CD14-positive monocyte (primary cell): ENCODE results near the gene BAD. TPM values are rescaled to one million over a fixed set of nuclear protein-coding genes. Genes with fewer than 3 reads are reported as not detected.

ENCODE experiments used
- DNase-seq, 3 donors: peaks; one replicate each; pipeline ENCODE4 v3.0.0-alpha.2; 2011 to 2022
- H2AFZ ChIP-seq: 2 replicates; pipeline ENCODE4 v1.6.0; 2012; ENCODE audit warnings: mild to moderate bottlenecking, low read depth, low read length, inconsistent platforms; ENCODE audit not compliant: insufficient read depth, poor library complexity, severe bottlenecking
- H3K27ac ChIP-seq, 2 donors: 1 replicate in 1 of 2; 2 replicates in 1 of 2; pipeline ENCODE4 v1.5.1; 2012 to 2013; ENCODE audit warnings: low read length in 2 of 2, control low read depth in 1 of 2, inconsistent platforms in 1 of 2, low read depth in 1 of 2, mild to moderate bottlenecking in 1 of 2
- H3K27me3 ChIP-seq, 2 donors: one replicate each; pipeline versions ENCODE4 v1.6.0 to v1.6.1; 2011 to 2013; ENCODE audit warnings: low read length in 2 of 2; ENCODE audit not compliant: control insufficient read depth in 2 of 2, insufficient read depth in 2 of 2
- H3K36me3 ChIP-seq, 2 donors: replicated peaks in 1 of 2; 1 replicate in 1 of 2; 2 replicates in 1 of 2; pipeline versions ENCODE4 v1.5.1 to v1.6.1; 2012 to 2013; ENCODE audit warnings: low read length in 2 of 2, control low read depth in 1 of 2, inconsistent platforms in 1 of 2, mild to moderate bottlenecking in 1 of 2; ENCODE audit not compliant: insufficient read depth in 2 of 2, control insufficient read depth in 1 of 2
- H3K4me1 ChIP-seq, 2 donors: 1 replicate in 1 of 2; 2 replicates in 1 of 2; pipeline versions ENCODE4 v1.5.1 to v1.6.1; 2012 to 2013; ENCODE audit warnings: low read length in 2 of 2, control low read depth in 1 of 2, inconsistent platforms in 1 of 2, mild to moderate bottlenecking in 1 of 2, moderate library complexity in 1 of 2; ENCODE audit not compliant: insufficient read depth in 2 of 2, control insufficient read depth in 1 of 2
- H3K4me2 ChIP-seq: replicated peaks from 2 replicates; pipeline ENCODE3; 2012; ENCODE audit warnings: low read length, moderate library complexity, mild to moderate bottlenecking; ENCODE audit not compliant: poor library complexity, severe bottlenecking; ENCODE audit errors: extremely low read depth
- H3K4me3 ChIP-seq, 3 experiments: fragments of 200-600 bp in 1 of 3; sonication (generic) in 1 of 3; replicated peaks in 1 of 3; 1 replicate in 2 of 3; 2 replicates in 1 of 3; pipeline ENCODE4 v1.5.1; 2011 to 2013; ENCODE audit warnings: low read length in 3 of 3, mild to moderate bottlenecking in 3 of 3, control low read depth in 2 of 3, low read depth in 2 of 3, inconsistent platforms in 1 of 3, moderate library complexity in 1 of 3
- H3K79me2 ChIP-seq: 2 replicates; pipeline ENCODE4 v1.6.0; 2012; ENCODE audit warnings: mild to moderate bottlenecking, control low read depth, inconsistent platforms, low read length, moderate library complexity; ENCODE audit not compliant: insufficient read depth
- H3K9ac ChIP-seq: 2 replicates; pipeline ENCODE4 v1.6.0; 2017; ENCODE audit warnings: low read length, mild to moderate bottlenecking; ENCODE audit not compliant: insufficient read depth, poor library complexity, severe bottlenecking
- H3K9me3 ChIP-seq, 2 donors: replicated peaks in 1 of 2; 1 replicate in 1 of 2; 2 replicates in 1 of 2; pipeline versions ENCODE4 v1.5.1 to v1.6.1; 2012 to 2013; ENCODE audit warnings: low read length in 2 of 2, control low read depth in 1 of 2; ENCODE audit not compliant: control insufficient read depth in 1 of 2, insufficient read depth in 1 of 2
- H4K20me1 ChIP-seq: 2 replicates; pipeline ENCODE4 v1.6.0; 2012; ENCODE audit warnings: mild to moderate bottlenecking, low read length, control low read depth, moderate library complexity; ENCODE audit not compliant: insufficient read depth
- H3K27ac Mint-ChIP-seq, 7 donors: one replicate each; pipeline ENCODE4 v1.8.0; 2020; ENCODE audit warnings: mild to moderate bottlenecking in 7 of 7, mixed read lengths in 7 of 7, moderate library complexity in 6 of 7, inconsistent platforms in 2 of 7
- H3K27me3 Mint-ChIP-seq, 3 donors: one replicate each; pipeline ENCODE4 v1.8.0; 2021 to 2022; ENCODE audit warnings: low read depth in 3 of 3, mild to moderate bottlenecking in 3 of 3, mixed read lengths in 3 of 3, moderate library complexity in 3 of 3, inconsistent platforms in 1 of 3
- H3K36me3 Mint-ChIP-seq, 2 donors: one replicate each; pipeline ENCODE4 v1.8.0; 2020; ENCODE audit warnings: mixed read lengths in 2 of 2, inconsistent platforms in 1 of 2, mild to moderate bottlenecking in 1 of 2
- H3K4me1 Mint-ChIP-seq: one replicate; pipeline ENCODE4 v1.8.0; 2020; ENCODE audit warnings: mild to moderate bottlenecking, mixed read lengths
- H3K4me3 Mint-ChIP-seq, 2 donors: one replicate each; pipeline ENCODE4 v1.8.0; 2020; ENCODE audit warnings: mild to moderate bottlenecking in 2 of 2, mixed read lengths in 2 of 2, moderate library complexity in 1 of 2
- H3K9me3 Mint-ChIP-seq, 7 donors: one replicate each; pipeline ENCODE4 v1.8.0; 2020 to 2022; ENCODE audit warnings: mixed read lengths in 7 of 7, mild to moderate bottlenecking in 6 of 7, moderate library complexity in 6 of 7, inconsistent platforms in 2 of 7
- CTCF ChIP-seq: fragments of 200-600 bp; IDR thresholded peaks from one replicate; pipeline ENCODE4 v1.8.0; 2022; ENCODE audit warnings: antibody characterized with exemption, mild to moderate bottlenecking
- WGBS: methylation state at CpG from one replicate; pipeline ENCODE4 v1.1.5; 2013; ENCODE audit warnings: missing lambda C conversion rate; ENCODE audit not compliant: insufficient coverage; 5-methylcytosine and 5-hydroxymethylcytosine counted together
- intact Hi-C, 2 donors: fragments of 100-400 bp; cut with micrococcal nuclease; formaldehyde crosslinking; loops; one replicate each; pipeline versions ENCODE4 v1.15.0 to v1.15.1; 2023
- polyA plus RNA-seq, 3 donors: library from polyadenylated mRNA; depleted of rRNA in 1 of 3; unstranded in 2 of 3; stranded (reverse) in 1 of 3; fragments of 300-500 nt in 2 of 3; fragments of >200 nt in 1 of 3; fragmentation: Illumina TruSeq in 2 of 3; gene quantifications; 1 replicate in 2 of 3; 2 replicates in 1 of 3; pipeline ENCODE4 v1.2.3, GENCODE V29; 2012 to 2021

BAD gene
- polyA plus RNA-seq, 3 donors: 21.1 to 63.2 (median 48.7) TPM

GRCh38 chr11:64223001-64223651, 61.3 kb downstream of the BAD start:
- Histone ChIP-seq H3K4me2 (no peak overlapping the region), H3K9me3 (no peaks in the 10 kb centered on the region), H3K27ac (peak overlapping the region; percentile 14 to 45), H3K36me3 (peaks cover 56 to 58% of the 10 kb centered on the region in 2 donors), H3K27me3 (no peaks in the 10 kb centered on the region), H4K20me1 (peaks cover 66% of the 10 kb centered on the region), H3K4me3 (no peak overlapping the region), H2AFZ (no peak overlapping the region), H3K79me2 (peaks cover 40% of the 10 kb centered on the region), H3K9ac (no peak overlapping the region), H3K4me1 (peaks cover 28 to 39% of the 10 kb centered on the region in 2 donors)
- Mint-ChIP-seq H3K4me1 (peaks cover 30% of the 10 kb centered on the region), H3K4me3 (no peak overlapping the region), H3K27me3 (peaks cover 0 to 1% (median 0%) of the 10 kb centered on the region in 3 donors), H3K36me3 (peaks cover 45 to 58% of the 10 kb centered on the region in 2 donors), H3K27ac (peak overlapping the region in 3 of 7 donors; percentile 15 to 41 (median 23)), H3K9me3 (no peaks in the 10 kb centered on the region)
- WGBS: 89% methylated on average over 18 of the region's 24 CpGs
- peak in 1 of 3 donors; percentile 2 for DNase-seq
- intact Hi-C loops: no loop called here
- TF ChIP-seq CTCF: no peak

GRCh38 chr11:64222651-64223000, 61.8 kb downstream of the BAD start:
- Histone ChIP-seq H3K4me2 (no peak overlapping the region), H3K27ac (peak overlapping the region in 1 of 2 donors; percentile 45), H3K4me1 (peaks cover 27 to 37% of the 10 kb centered on the region in 2 donors), H4K20me1 (peaks cover 71% of the 10 kb centered on the region), H3K4me3 (no peak overlapping the region), H3K36me3 (peaks cover 58 to 63% of the 10 kb centered on the region in 2 donors), H2AFZ (no peak overlapping the region), H3K79me2 (peaks cover 39% of the 10 kb centered on the region), H3K27me3 (no peaks in the 10 kb centered on the region), H3K9ac (no peak overlapping the region), H3K9me3 (no peaks in the 10 kb centered on the region)
- no peaks in the 10 kb centered on the region for H3K27me3 Mint-ChIP-seq
- 79% methylated on average over 5 of the region's 9 CpGs for WGBS
- peaks cover 0 to 2% (median 0%) of the 10 kb centered on the region in 7 donors for H3K9me3 Mint-ChIP-seq
- no peak for DNase-seq
- no peak overlapping the region for H3K4me3 Mint-ChIP-seq
- intact Hi-C loops: no loop called here
- H3K36me3 Mint-ChIP-seq: peaks cover 48 to 63% of the 10 kb centered on the region in 2 donors
- peak overlapping the region in 3 of 7 donors; percentile 16 to 41 (median 23) for H3K27ac Mint-ChIP-seq
- TF ChIP-seq CTCF: no peak
- peaks cover 25% of the 10 kb centered on the region for H3K4me1 Mint-ChIP-seq
